Kidney capillary endothelial cell (primary cell): Measurements from ENCODE around the gene PPM1M.

Experiments used
- DNase-seq: peaks from one replicate; pipeline ENCODE4 v3.0.0-alpha.2; 2018; ENCODE audit warnings: low spot score

PPM1M gene

GRCh38 chr3:52297242-52298148 is 51.9 kb downstream of the PPM1M start:
- DNase-seq = no peak

- no peak for DNase-seq
Observed at GRCh38 chr3:52298149-52299098, 52.9 kb downstream of the PPM1M start.

GRCh38 chr3:52299247-52299878 is 53.8 kb downstream of the PPM1M start:
- no peak for DNase-seq
